Measurements from ENCODE around the gene TEKTIP1. TPM values are rescaled to one million over a fixed set of nuclear protein-coding genes. Genes with fewer than 3 reads are reported as not detected.
"Not testable (repeated sequence)": the region's sequence is repeated elsewhere in the genome, so short reads cannot be mapped to it uniquely, and the experiment has no call there.

Gene TEKTIP1
- total RNA-seq, 1 experiment from 2014 or later: 0.49 TPM

- CTCF ChIA-PET: no interaction called here
- intact Hi-C loops (cut with micrococcal nuclease): no loop called here
These were observed 33.2 kb upstream of the TEKTIP1 start, which contains the start of gene FZR1 for GRCh38 chr19:3505598-3506383. Gene FZR1 (plus strand): TSS chr19:3506311. CDS start chr19:3522990, 16,679 bp downstream.

GRCh38 chr19:3506384-3507340, 32.3 kb upstream of the TEKTIP1 start:
- no peaks in the 10 kb centered on the region for H3K9me3 Mint-ChIP-seq (ENCODE audit: unreplicated experiment)
- ChIA-PET CTCF (no interaction called here), POLR2A (interaction anchor here (0.7 to 1.0 kb wide), 5 partner anchors 32 to 1854 kb away, joined by 3 to 4 read pairs (median 3); partner anchors contain the start of genes DAPK3, MFSD12 and TCF3)
- H3K4me3 Mint-ChIP-seq (ENCODE audit: unreplicated experiment): peak overlapping the region; percentile 83
- intact Hi-C loops (cut with micrococcal nuclease): no loop called here
- BruUV-seq (replicated peaks): no TSS peak
- peak; percentile 25 for DNase-seq (ENCODE audit: unreplicated experiment)
- H3K27me3 Mint-ChIP-seq (ENCODE audit: insufficient read depth, unreplicated experiment): no peaks in the 10 kb centered on the region
- peak overlapping the region; percentile 97 for H3K27ac Mint-ChIP-seq (ENCODE audit: low read depth, unreplicated experiment)
- peaks cover 6% of the 10 kb centered on the region for H3K36me3 Mint-ChIP-seq (ENCODE audit: insufficient read depth, unreplicated experiment)
- TF ChIP-seq CTCF (IDR thresholded peaks at IDR 0.05; ENCODE audit: unreplicated experiment): no peak
- H3K4me1 Mint-ChIP-seq (ENCODE audit: insufficient read depth, unreplicated experiment): peaks cover 19% of the 10 kb centered on the region

More at GRCh38 chr19:3505598-3506383, 33.2 kb upstream of the TEKTIP1 start, which contains the start of gene FZR1:
- Mint-ChIP-seq H3K27ac (ENCODE audit: low read depth, unreplicated experiment) (peak within 1 kb of the TSS; percentile 97), H3K4me3 (ENCODE audit: unreplicated experiment) (peak within 1 kb of the TSS; percentile 83), H3K36me3 (ENCODE audit: insufficient read depth, unreplicated experiment) (peaks cover 6% of the 10 kb centered on the region), H3K9me3 (ENCODE audit: unreplicated experiment) (no peaks in the 10 kb centered on the region), H3K4me1 (ENCODE audit: insufficient read depth, unreplicated experiment) (peaks cover 23% of the 10 kb centered on the region), H3K27me3 (ENCODE audit: insufficient read depth, unreplicated experiment) (no peaks in the 10 kb centered on the region)
- peak; percentile 99 for DNase-seq (ENCODE audit: unreplicated experiment)
- TF ChIP-seq CTCF (IDR thresholded peaks at IDR 0.05; ENCODE audit: unreplicated experiment): no peak
- POLR2A ChIA-PET: interaction anchor here (0.9 to 1.0 kb wide), 2 partner anchors 465 to 1854 kb away, joined by 3 read pairs; partner anchors contain the start of genes DAPK3 and TCF3
- TSS peak; percentile 88 for BruUV-seq (replicated peaks)

- H3K9me3 Mint-ChIP-seq (ENCODE audit: unreplicated experiment): no peaks in the 10 kb centered on the region
- TSS peak; percentile 39 for BruUV-seq (replicated peaks)
- peaks cover 19% of the 10 kb centered on the region for H3K4me1 Mint-ChIP-seq (ENCODE audit: insufficient read depth, unreplicated experiment)
- peak overlapping the region; percentile 83 for H3K4me3 Mint-ChIP-seq (ENCODE audit: unreplicated experiment)
- ChIA-PET CTCF (no interaction called here), POLR2A (interaction anchor here (0.7 to 1.0 kb wide), 2 partner anchors 49 to 513 kb away, joined by 3 to 4 read pairs; partner anchors contain the start of gene MFSD12)
- no peak for TF ChIP-seq CTCF (IDR thresholded peaks at IDR 0.05; ENCODE audit: unreplicated experiment)
- intact Hi-C loops (cut with micrococcal nuclease): no loop called here
- H3K36me3 Mint-ChIP-seq (ENCODE audit: insufficient read depth, unreplicated experiment): peaks cover 6% of the 10 kb centered on the region
- no peaks in the 10 kb centered on the region for H3K27me3 Mint-ChIP-seq (ENCODE audit: insufficient read depth, unreplicated experiment)
- DNase-seq (ENCODE audit: unreplicated experiment): peak; percentile 8
- peak overlapping the region; percentile 97 for H3K27ac Mint-ChIP-seq (ENCODE audit: low read depth, unreplicated experiment)
These were observed 31.4 kb upstream of the TEKTIP1 start for GRCh38 chr19:3507371-3508120.

- CTCF ChIA-PET: interaction anchor here (0.5 to 1.0 kb wide), 2 partner anchors 190 to 332 kb away, joined by 3 to 4 read pairs; no protein-coding TSS in a partner anchor
- peaks cover 19% of the 10 kb centered on the region for H3K4me1 Mint-ChIP-seq (ENCODE audit: insufficient read depth, unreplicated experiment)
- intact Hi-C loops (cut with micrococcal nuclease); H3K36me3 Mint-ChIP-seq (ENCODE audit: insufficient read depth, unreplicated experiment); BruUV-seq (replicated peaks); H3K4me3 Mint-ChIP-seq (ENCODE audit: unreplicated experiment); POLR2A ChIA-PET; H3K27me3 Mint-ChIP-seq (ENCODE audit: insufficient read depth, unreplicated experiment); DNase-seq (ENCODE audit: unreplicated experiment); H3K9me3 Mint-ChIP-seq (ENCODE audit: unreplicated experiment); H3K27ac Mint-ChIP-seq (ENCODE audit: low read depth, unreplicated experiment): not testable (repeated sequence)
These were observed 30.8 kb upstream of the TEKTIP1 start for GRCh38 chr19:3508121-3508661.
